IMR-90 (cell line): ENCODE results near the gene ANKRD36B. TPM values are rescaled to one million over a fixed set of nuclear protein-coding genes. Genes with fewer than 3 reads are reported as not detected.
"Not testable (repeated sequence)": the region's sequence is repeated elsewhere in the genome, so short reads cannot be mapped to it uniquely, and the experiment has no call there.

Experiments used
- ATAC-seq: fragments of 200-7000 bp; cut with Tn5 transposase; 2 replicates; pipeline ENCODE4 v1.9.1; 2020; ENCODE audit warnings: low read depth, mild to moderate bottlenecking, moderate library complexity
- BruUV-seq: library from RNA; stranded (reverse); fragments of 400-500 nt; replicated peaks from 2 replicates; lab custom pipeline; 2021; lab: Mats Ljungman, UMichigan
- CTCF ChIA-PET: fragments of 300-600 bp; formaldehyde crosslinking; extraction: SDS; loops from one replicate; lab custom pipeline; 2021; ENCODE audit warnings: antibody characterized with exemption; lab: Yijun Ruan, JAX
- POLR2A ChIA-PET: fragments of 300-600 bp; sonication (Branson Sonifier 250); formaldehyde crosslinking; loops from one replicate; lab custom pipeline; 2022; ENCODE audit warnings: antibody characterized with exemption; ENCODE audit not compliant: unreplicated experiment; lab: Charles Lee
- DNase-seq: peaks from one replicate; pipeline ENCODE4 v3.0.0; 2013
- H2AFZ ChIP-seq: replicated peaks from 2 replicates; pipeline ENCODE3; 2013; ENCODE audit warnings: low read length, mild to moderate bottlenecking; ENCODE audit not compliant: poor library complexity
- H2AK5ac ChIP-seq: 2 replicates; pipeline ENCODE4 v1.6.1; 2013; ENCODE audit warnings: low read depth, low read length, inconsistent platforms
- H2AK9ac ChIP-seq: replicated peaks from 2 replicates; pipeline ENCODE3; 2013; ENCODE audit warnings: mild to moderate bottlenecking, low read depth, low read length, moderate library complexity; ENCODE audit not compliant: poor library complexity
- H2BK120ac ChIP-seq: 2 replicates; pipeline ENCODE4 v1.6.1; 2013; ENCODE audit warnings: low read depth, low read length, inconsistent platforms
- H2BK15ac ChIP-seq: 3 replicates; pipeline ENCODE4 v1.6.1; 2013; ENCODE audit warnings: low read depth, low read length, inconsistent platforms
- H2BK20ac ChIP-seq: 2 replicates; pipeline ENCODE4 v1.6.1; 2013; ENCODE audit warnings: low read depth, mild to moderate bottlenecking, inconsistent platforms, low read length, moderate library complexity
- H2BK5ac ChIP-seq: 2 replicates; pipeline ENCODE4 v1.6.1; 2013; ENCODE audit warnings: mild to moderate bottlenecking, low read depth, low read length, inconsistent platforms; ENCODE audit not compliant: poor library complexity, severe bottlenecking
- H3K14ac ChIP-seq: replicated peaks from 2 replicates; pipeline ENCODE4 v1.6.1; 2013; ENCODE audit warnings: low read depth, low read length, inconsistent platforms
- H3K18ac ChIP-seq: 2 replicates; pipeline ENCODE4 v1.6.1; 2013; ENCODE audit warnings: low read depth, low read length, control low read depth
- H3K23ac ChIP-seq: 2 replicates; pipeline ENCODE4 v1.6.1; 2013; ENCODE audit warnings: low read depth, low read length, inconsistent platforms
- H3K27ac ChIP-seq: 2 replicates; pipeline ENCODE4 v1.5.1; 2013; ENCODE audit warnings: mild to moderate bottlenecking, control low read depth, low read length; ENCODE audit not compliant: insufficient read depth
- H3K27me3 ChIP-seq: 2 replicates; pipeline ENCODE4 v1.6.1; 2013; ENCODE audit warnings: low read length; ENCODE audit not compliant: control insufficient read depth, insufficient read depth
- H3K36me3 ChIP-seq: 2 replicates; pipeline ENCODE4 v1.6.1; 2013; ENCODE audit warnings: low read length, mixed read lengths; ENCODE audit not compliant: control insufficient read depth, insufficient read depth
- H3K4ac ChIP-seq: 2 replicates; pipeline ENCODE4 v1.6.1; 2013; ENCODE audit warnings: low read depth, low read length, inconsistent platforms
- H3K4me1 ChIP-seq: 2 replicates; pipeline ENCODE4 v1.6.1; 2013; ENCODE audit warnings: low read length, mixed read lengths; ENCODE audit not compliant: control insufficient read depth, insufficient read depth
- H3K4me2 ChIP-seq: 2 replicates; pipeline ENCODE4 v1.6.1; 2013; ENCODE audit warnings: low read depth, mild to moderate bottlenecking, control low read depth, low read length, moderate library complexity
- H3K4me3 ChIP-seq: 2 replicates; pipeline ENCODE4 v1.5.1; 2013; ENCODE audit warnings: low read depth, mild to moderate bottlenecking, control low read depth, low read length, moderate library complexity; ENCODE audit not compliant: insufficient read depth
- H3K56ac ChIP-seq: 2 replicates; pipeline ENCODE4 v1.6.1; 2013; ENCODE audit warnings: low read length, inconsistent platforms; ENCODE audit not compliant: insufficient read depth; ENCODE audit errors: extremely low read depth
- H3K79me1 ChIP-seq, 2 experiments: 2 replicates each; pipeline ENCODE4 v1.6.1; 2013; ENCODE audit warnings: low read length in 2 of 2, inconsistent platforms in 1 of 2, low read depth in 1 of 2
- H3K9ac ChIP-seq: 2 replicates; pipeline ENCODE4 v1.6.1; 2013; ENCODE audit warnings: low read depth, low read length, control low read depth
- H3K9me1 ChIP-seq: 2 replicates; pipeline ENCODE4 v1.6.1; 2013; ENCODE audit warnings: low read length, inconsistent platforms; ENCODE audit not compliant: insufficient read depth
- H3K9me3 ChIP-seq: 2 replicates; pipeline ENCODE4 v1.6.1; 2013; ENCODE audit warnings: low read length; ENCODE audit not compliant: control insufficient read depth, insufficient read depth
- H4K20me1 ChIP-seq: 2 replicates; pipeline ENCODE4 v1.6.1; 2013; ENCODE audit warnings: low read length, inconsistent platforms; ENCODE audit not compliant: insufficient read depth
- H4K5ac ChIP-seq: 2 replicates; pipeline ENCODE4 v1.6.1; 2013; ENCODE audit warnings: mild to moderate bottlenecking, low read depth, low read length, control low read depth
- H4K8ac ChIP-seq, 2 experiments: 2 replicates each; pipeline ENCODE4 v1.6.1; 2013; ENCODE audit warnings: low read depth in 2 of 2, low read length in 2 of 2, control low read depth in 1 of 2, inconsistent platforms in 1 of 2
- H4K91ac ChIP-seq: 2 replicates; pipeline ENCODE4 v1.6.1; 2013; ENCODE audit warnings: low read depth, low read length, inconsistent platforms; ENCODE audit not compliant: insufficient read depth
- CEBPB ChIP-seq: IDR thresholded peaks from 2 replicates; pipeline ENCODE4 v1.6.1; 2012; ENCODE audit warnings: low read depth, low read length, improper control_type of control experiment
- CHD1 ChIP-seq: IDR thresholded peaks from 2 replicates; pipeline ENCODE4 v1.6.1; 2012; ENCODE audit warnings: low read depth, low read length, improper control_type of control experiment
- MAZ ChIP-seq: IDR thresholded peaks from 2 replicates; pipeline ENCODE4 v1.6.1; 2012; ENCODE audit warnings: low read depth, mild to moderate bottlenecking, low read length, improper control_type of control experiment, moderate library complexity, borderline replicate concordance
- MXI1 ChIP-seq: IDR thresholded peaks from 2 replicates; pipeline ENCODE4 v1.6.1; 2012; ENCODE audit warnings: low read depth, mild to moderate bottlenecking, low read length, moderate library complexity, borderline replicate concordance
- POLR2A ChIP-seq: IDR thresholded peaks from 2 replicates; pipeline ENCODE4 v1.6.1; 2012; ENCODE audit warnings: mild to moderate bottlenecking, low read depth, low read length
- RAD21 ChIP-seq: IDR thresholded peaks from 2 replicates; pipeline ENCODE4 v1.6.1; 2012; ENCODE audit warnings: low read length, improper control_type of control experiment
- RCOR1 ChIP-seq: IDR thresholded peaks from 2 replicates; pipeline ENCODE4 v1.6.1; 2012; ENCODE audit warnings: mild to moderate bottlenecking, low read length, improper control_type of control experiment; ENCODE audit not compliant: insufficient replicate concordance
- RFX5 ChIP-seq: IDR thresholded peaks from 2 replicates; pipeline ENCODE4 v1.8.0; 2012; ENCODE audit warnings: low read depth, mild to moderate bottlenecking, low read length, moderate library complexity
- SMC3 ChIP-seq: fragments of 150-350 bp; IDR thresholded peaks from 2 replicates; pipeline ENCODE4 v1.6.1; 2016; ENCODE audit warnings: low read depth, mild to moderate bottlenecking, antibody characterized with exemption, low read length, moderate library complexity
- WGBS, 2 experiments: methylation state at CpG; one replicate each; pipeline versions ENCODE4 v1.1.5 to v1.1.7; 2013; ENCODE audit warnings: missing lambda C conversion rate in 2 of 2; ENCODE audit not compliant: insufficient read length in 1 of 2; ENCODE audit errors: extremely low coverage in 2 of 2; 5-methylcytosine and 5-hydroxymethylcytosine counted together
- dilution Hi-C: fragments of 300-500 bp; cut with HindIII; formaldehyde crosslinking; loops from one replicate; pipeline ENCODE4 v1.14.3; 2018; ENCODE audit warnings: low sequenced_read_pairs; ENCODE audit not compliant: unreplicated experiment
- in situ Hi-C: fragments of 300-500 bp; cut with MboI; formaldehyde crosslinking; loops from 3 replicates; pipeline ENCODE4 v1.14.3; 2019; ENCODE audit warnings: low sequenced_read_pairs, inconsistent platforms, mixed read lengths
- intact Hi-C: fragments of 100-400 bp; cut with micrococcal nuclease; formaldehyde crosslinking; loops from 2 replicates; pipeline ENCODE4 v1.10.0; 2022
- polyA plus RNA-seq, 3 experiments: library from polyadenylated mRNA; depleted of rRNA; stranded (reverse); fragments of >200 nt; gene quantifications; 2 replicates each; pipeline ENCODE4 v1.2.3, GENCODE V29; 2012; ENCODE audit warnings: low replicate concordance in 1 of 3
- total RNA-seq: library from RNA; depleted of rRNA; stranded (reverse); fragments of >200 nt; gene quantifications from 2 replicates; pipeline ENCODE4 v1.2.3, GENCODE V29; 2012
- TF ChIP-seq, protein P1 (sequence below): fragments of 150-350 bp; IDR thresholded peaks from 2 replicates; pipeline ENCODE4 v1.6.1; 2017; ENCODE audit warnings: mild to moderate bottlenecking, antibody characterized with exemption, low read length, low read depth

ANKRD36B gene
- total and polyA plus RNA-seq, 2 of the 4 experiments (the other 2 are of a cell fraction) = 4.2 to 11.7 TPM

DNA sequence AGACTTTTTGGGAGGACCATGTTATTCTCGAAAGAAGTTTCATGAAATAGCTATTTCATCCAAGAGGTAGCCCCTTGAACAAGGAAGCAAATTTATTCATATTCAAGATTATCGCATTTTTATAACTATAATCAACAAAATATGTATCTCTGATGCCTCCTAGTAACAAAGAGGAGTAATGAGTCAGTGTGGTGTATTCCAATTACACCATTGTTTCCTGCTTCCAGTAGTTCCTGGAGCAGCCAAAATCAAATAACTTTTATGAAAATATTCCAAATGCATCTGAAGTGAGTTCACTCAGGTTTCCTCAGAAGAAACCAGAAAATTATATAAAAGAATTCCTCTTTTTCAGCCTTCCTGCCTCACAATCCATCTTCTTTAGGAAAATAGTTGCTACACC lies 43.0 kb downstream of the ANKRD36B start:
- dilution Hi-C loops = no loop called here

DNA sequence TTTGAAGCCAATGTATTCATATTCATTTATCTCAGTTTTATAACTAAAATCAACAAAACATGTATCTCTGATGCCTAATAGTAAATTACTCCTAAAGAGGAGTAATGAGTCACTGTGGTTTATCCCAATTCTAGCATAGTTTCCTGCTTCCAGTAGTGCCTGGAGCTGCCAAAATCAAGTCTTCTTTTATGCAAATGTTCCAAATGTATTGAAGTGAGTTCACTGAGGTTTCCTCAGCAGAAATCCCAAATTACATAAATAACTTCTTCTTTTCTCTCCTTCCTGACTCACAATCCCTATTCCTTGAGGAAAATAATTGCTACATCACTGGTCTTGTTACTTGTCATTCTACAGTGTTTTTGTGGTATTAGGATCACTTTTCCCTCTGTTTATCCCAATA lies 44.8 kb downstream of the ANKRD36B start:
- CTCF ChIA-PET, H3K56ac ChIP-seq, H3K36me3 ChIP-seq, BruUV-seq, H3K23ac ChIP-seq, H2BK5ac ChIP-seq, H2AK5ac ChIP-seq, H3K9me3 ChIP-seq, in situ Hi-C loops, H3K4me3 ChIP-seq, H3K79me1 ChIP-seq, H3K27ac ChIP-seq, H3K4ac ChIP-seq, H2BK15ac ChIP-seq, intact Hi-C loops, POLR2A ChIA-PET, H4K8ac ChIP-seq, H2BK120ac ChIP-seq, H3K4me1 ChIP-seq, H3K14ac ChIP-seq, H3K9me1 ChIP-seq, H4K91ac ChIP-seq, H2AFZ ChIP-seq, H4K20me1 ChIP-seq, dilution Hi-C loops, H3K9ac ChIP-seq, H3K18ac ChIP-seq, DNase-seq, H2BK20ac ChIP-seq, H3K27me3 ChIP-seq, ATAC-seq, H3K4me2 ChIP-seq, H2AK9ac ChIP-seq, H4K5ac ChIP-seq: not testable (repeated sequence)

More for the DNA sequence above, 43.0 kb downstream of the ANKRD36B start:
- Histone ChIP-seq H3K18ac (no peak overlapping the region), H2BK20ac (no peak overlapping the region), H2BK15ac (no peak overlapping the region), H3K9me1 (no peaks in the 10 kb centered on the region; the same call in 1 of the 2 replicates), H3K4ac (no peak overlapping the region), H4K91ac (no peak overlapping the region), H3K4me1 (no peaks in the 10 kb centered on the region), H4K8ac (no peak overlapping the region), H3K9ac (no peak overlapping the region), H2BK5ac (no peak overlapping the region), H3K27ac (no peak overlapping the region), H3K4me3 (no peak overlapping the region), H3K4me2 (no peak overlapping the region), H3K23ac (no peak overlapping the region), H4K20me1 (no peaks in the 10 kb centered on the region), H2AFZ (no peak overlapping the region), H2AK9ac (no peak overlapping the region), H3K27me3 (no peaks in the 10 kb centered on the region), H4K5ac (no peak overlapping the region), H3K56ac (no peak overlapping the region), H3K9me3 (no peaks in the 10 kb centered on the region), H3K14ac (no peak overlapping the region), H2BK120ac (no peak overlapping the region), H2AK5ac (no peak overlapping the region), H3K79me1 (no peaks in the 10 kb centered on the region), H3K36me3 (peaks cover 2% of the 10 kb centered on the region; the same call in 1 of the 2 replicates)
- no TSS peak for BruUV-seq
- in situ Hi-C loops = no loop called here
- ChIA-PET POLR2A (no interaction called here), CTCF (no interaction called here)
- ATAC-seq (no peak), DNase-seq (no peak)
- intact Hi-C loops = loop anchor here (2.0 kb wide), 1 partner anchor 352 kb away; no protein-coding TSS in a partner anchor
- WGBS, 2 experiments = no CpG with 5 or more reads among the region's 2 CpGs
- TF ChIP-seq CHD1 = no peak
- TF ChIP-seq RFX5 = no peak
- no peak for TF ChIP-seq SMC3
- no peak for TF ChIP-seq CEBPB
- TF ChIP-seq MXI1 = no peak
- TF ChIP-seq RCOR1 = no peak
- TF ChIP-seq RAD21 = no peak
- TF ChIP-seq, protein P1, sequence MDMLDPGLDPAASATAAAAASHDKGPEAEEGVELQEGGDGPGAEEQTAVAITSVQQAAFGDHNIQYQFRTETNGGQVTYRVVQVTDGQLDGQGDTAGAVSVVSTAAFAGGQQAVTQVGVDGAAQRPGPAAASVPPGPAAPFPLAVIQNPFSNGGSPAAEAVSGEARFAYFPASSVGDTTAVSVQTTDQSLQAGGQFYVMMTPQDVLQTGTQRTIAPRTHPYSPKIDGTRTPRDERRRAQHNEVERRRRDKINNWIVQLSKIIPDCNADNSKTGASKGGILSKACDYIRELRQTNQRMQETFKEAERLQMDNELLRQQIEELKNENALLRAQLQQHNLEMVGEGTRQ = no peak
- TF ChIP-seq MAZ = no peak
- TF ChIP-seq POLR2A = no peak
